GM23338 (cell line): ENCODE data around the gene TMEM132A. TPM values are rescaled to one million over a fixed set of nuclear protein-coding genes. Genes with fewer than 3 reads are reported as not detected.

Experiments used
- ATAC-seq: fragments of 200-7000 bp; cut with Tn5 transposase; 3 replicates; pipeline ENCODE4 v1.9.1; 2020
- DNase-seq: peaks from one replicate; pipeline ENCODE4 v3.0.0-alpha.2; 2015; ENCODE audit warnings: low spot score
- H2AFZ ChIP-seq: fragments of 200-600 bp; sonication (generic); 2 replicates; pipeline ENCODE4 v1.8.0; 2016; ENCODE audit warnings: antibody characterized with exemption, mild to moderate bottlenecking, moderate library complexity
- H3F3A ChIP-seq: fragments of 200-600 bp; sonication (generic); replicated peaks from 2 replicates; pipeline ENCODE4 v1.8.0; 2017; ENCODE audit warnings: antibody characterized with exemption, mixed run types, low read depth
- H3K27ac ChIP-seq: fragments of 200-600 bp; sonication (generic); 2 replicates; pipeline ENCODE4 v1.6.1; 2016; ENCODE audit warnings: low read depth
- H3K27me3 ChIP-seq: fragments of 200-600 bp; sonication (generic); 2 replicates; pipeline ENCODE4 v1.8.0; 2016; ENCODE audit warnings: mild to moderate bottlenecking, mixed run types, moderate library complexity; ENCODE audit not compliant: insufficient read depth
- H3K36me3 ChIP-seq: fragments of 200-600 bp; sonication (generic); 2 replicates; pipeline ENCODE4 v1.8.0; 2016; ENCODE audit warnings: mild to moderate bottlenecking; ENCODE audit not compliant: insufficient read depth
- H3K4me1 ChIP-seq: fragments of 200-600 bp; sonication (generic); 2 replicates; pipeline ENCODE4 v1.8.0; 2016; ENCODE audit warnings: mild to moderate bottlenecking, moderate library complexity; ENCODE audit not compliant: insufficient read depth
- H3K4me2 ChIP-seq: fragments of 200-600 bp; sonication (generic); 2 replicates; pipeline ENCODE4 v1.7.1; 2017; ENCODE audit warnings: mixed run types
- H3K4me3 ChIP-seq: fragments of 200-600 bp; sonication (generic); 2 replicates; pipeline ENCODE4 v1.6.1; 2016; ENCODE audit warnings: mixed run types
- H3K79me2 ChIP-seq: fragments of 200-600 bp; sonication (generic); replicated peaks from 2 replicates; pipeline ENCODE4 v1.8.0; 2017; ENCODE audit warnings: mild to moderate bottlenecking; ENCODE audit not compliant: insufficient read depth
- H3K9me2 ChIP-seq: fragments of 200-600 bp; sonication (generic); 2 replicates; pipeline ENCODE4 v1.8.0; 2017; ENCODE audit not compliant: insufficient read depth
- H4K20me1 ChIP-seq: fragments of 200-600 bp; sonication (generic); replicated peaks from 2 replicates; pipeline ENCODE4 v1.8.0; 2017; ENCODE audit warnings: mild to moderate bottlenecking; ENCODE audit not compliant: insufficient read depth
- H3K27ac Mint-ChIP-seq: 2 replicates; pipeline ENCODE4 v1.8.0; 2020; ENCODE audit warnings: inconsistent platforms, mild to moderate bottlenecking, moderate library complexity, mixed read lengths
- H3K27me3 Mint-ChIP-seq: 3 replicates; pipeline ENCODE4 v1.8.0; 2022; ENCODE audit warnings: low read depth, mild to moderate bottlenecking, moderate library complexity, mixed read lengths, inconsistent platforms; ENCODE audit not compliant: insufficient read depth, poor library complexity
- H3K36me3 Mint-ChIP-seq: 3 replicates; pipeline ENCODE4 v1.8.0; 2021; ENCODE audit warnings: low read depth, mild to moderate bottlenecking, inconsistent platforms, moderate library complexity, mixed read lengths
- H3K4me1 Mint-ChIP-seq: 3 replicates; pipeline ENCODE4 v1.8.0; 2020; ENCODE audit warnings: mild to moderate bottlenecking, inconsistent platforms, mixed read lengths
- H3K4me3 Mint-ChIP-seq: 3 replicates; pipeline ENCODE4 v1.8.0; 2021; ENCODE audit warnings: moderate library complexity, mild to moderate bottlenecking, inconsistent platforms, mixed read lengths
- H3K9me3 Mint-ChIP-seq: 3 replicates; pipeline ENCODE4 v1.8.0; 2020; ENCODE audit warnings: moderate library complexity, mild to moderate bottlenecking, inconsistent platforms, mixed read lengths
- NANOG ChIP-seq: IDR thresholded peaks from 2 replicates; pipeline ENCODE4 v1.6.1; 2016; ENCODE audit warnings: antibody characterized with exemption, borderline replicate concordance
- POLR2AphosphoS5 ChIP-seq: IDR thresholded peaks from 2 replicates; pipeline ENCODE4 v1.6.1; 2016; ENCODE audit warnings: antibody characterized with exemption, low read depth
- STAT1 ChIP-seq: IDR thresholded peaks from one replicate; pipeline ENCODE4 v1.6.1; 2016; ENCODE audit warnings: antibody characterized with exemption; ENCODE audit not compliant: unreplicated experiment
- polyA plus RNA-seq: library from polyadenylated mRNA; unstranded; fragments of >200 nt; fragmentation: Nextera tagmentation; extraction: Ambion mirVana; gene quantifications from 2 replicates; pipeline ENCODE4 v1.2.1, GENCODE V29; 2016
- total RNA-seq: library from RNA; depleted of rRNA; stranded (reverse); fragments of >200 nt; shearing (Covaris generic); gene quantifications from 2 replicates; pipeline ENCODE4 v1.2.3, GENCODE V29; 2014
- TF ChIP-seq, protein P1 (sequence below): fragments of 250-450 bp; sonication (Bioruptor Pico); IDR thresholded peaks from 2 replicates; pipeline ENCODE4 v1.5.0; 2020; ENCODE audit warnings: mild to moderate bottlenecking, moderate library complexity
- TF ChIP-seq, protein P2 (sequence below), 2 experiments: fragments of 200-600 bp in 1 of 2; sonication (generic) in 1 of 2; conservative IDR thresholded peaks; 2 replicates each; pipeline versions ENCODE4 v1.5.1 to v1.6.1; 2016 to 2017; ENCODE audit warnings: antibody characterized with exemption in 2 of 2, low read depth in 2 of 2, mild to moderate bottlenecking in 2 of 2, moderate library complexity in 1 of 2
- TF ChIP-seq, protein P3 (sequence below): IDR thresholded peaks from 2 replicates; pipeline ENCODE4 v1.6.1; 2016; ENCODE audit warnings: antibody characterized with exemption

The TMEM132A gene
- total and polyA plus RNA-seq, 2 experiments from 2014 or later, result 36.2 to 96.6 TPM

DNA sequence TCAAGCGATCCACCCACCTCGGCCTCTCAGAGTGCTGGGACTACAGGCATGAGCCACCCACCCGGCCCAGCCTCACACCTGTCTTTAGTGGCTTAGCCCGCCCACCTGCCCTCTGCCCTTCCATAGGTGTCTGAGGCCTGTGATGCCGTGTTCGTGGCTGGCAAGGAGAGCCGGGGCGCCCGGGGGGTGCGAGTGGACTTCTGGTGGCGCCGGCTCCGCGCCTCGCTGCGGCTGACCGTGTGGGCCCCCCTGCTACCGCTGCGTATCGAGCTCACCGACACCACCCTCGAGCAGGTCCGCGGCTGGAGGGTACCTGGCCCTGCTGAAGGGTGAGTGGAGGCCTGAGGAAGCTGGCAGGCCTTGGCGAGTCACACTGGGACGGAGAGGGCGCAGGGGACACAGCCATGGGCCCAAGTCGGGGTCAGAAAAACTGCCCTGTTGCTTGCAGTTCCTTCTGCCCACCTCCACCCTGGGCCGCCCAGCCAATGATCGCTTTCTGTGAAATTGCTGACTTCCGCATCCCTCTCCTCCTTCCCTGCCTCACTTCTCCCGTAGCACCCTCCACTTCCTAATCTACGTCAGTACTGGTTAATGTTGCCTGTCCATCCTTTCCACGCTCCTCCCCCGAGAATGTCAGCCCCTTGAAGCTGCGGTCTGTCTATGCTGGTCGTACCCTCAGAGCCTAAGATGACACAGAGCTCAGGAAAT, 9.3 kb downstream of the TMEM132A start:
- Histone ChIP-seq H3F3A (no peaks in the 10 kb centered on the region), H3K27ac (no peak overlapping the region), H3K27me3 (no peaks in the 10 kb centered on the region), H3K4me3 (no peak overlapping the region), H3K9me2 (no peaks in the 10 kb centered on the region), H2AFZ (no peak overlapping the region), H3K4me1 (no peaks in the 10 kb centered on the region), H3K4me2 (no peak overlapping the region), H4K20me1 (peaks cover 4% of the 10 kb centered on the region; the same call in 1 of the 2 replicates), H3K36me3 (0 out of 2 replicates have a peak, but pooled peaks cover 6% of the 10 kb centered on the region), H3K79me2 (no peaks in the 10 kb centered on the region)
- no peak for DNase-seq
- H3K4me1 Mint-ChIP-seq, result peaks cover 12% of the 10 kb centered on the region; the same call in 2 of the 3 replicates
- no peak for ATAC-seq
- no peak overlapping the region for H3K27ac Mint-ChIP-seq
- H3K9me3 Mint-ChIP-seq, result no peaks in the 10 kb centered on the region
- H3K36me3 Mint-ChIP-seq, result peaks cover 42% of the 10 kb centered on the region
- peaks cover 2% of the 10 kb centered on the region for H3K27me3 Mint-ChIP-seq
- TF ChIP-seq, protein P1, sequence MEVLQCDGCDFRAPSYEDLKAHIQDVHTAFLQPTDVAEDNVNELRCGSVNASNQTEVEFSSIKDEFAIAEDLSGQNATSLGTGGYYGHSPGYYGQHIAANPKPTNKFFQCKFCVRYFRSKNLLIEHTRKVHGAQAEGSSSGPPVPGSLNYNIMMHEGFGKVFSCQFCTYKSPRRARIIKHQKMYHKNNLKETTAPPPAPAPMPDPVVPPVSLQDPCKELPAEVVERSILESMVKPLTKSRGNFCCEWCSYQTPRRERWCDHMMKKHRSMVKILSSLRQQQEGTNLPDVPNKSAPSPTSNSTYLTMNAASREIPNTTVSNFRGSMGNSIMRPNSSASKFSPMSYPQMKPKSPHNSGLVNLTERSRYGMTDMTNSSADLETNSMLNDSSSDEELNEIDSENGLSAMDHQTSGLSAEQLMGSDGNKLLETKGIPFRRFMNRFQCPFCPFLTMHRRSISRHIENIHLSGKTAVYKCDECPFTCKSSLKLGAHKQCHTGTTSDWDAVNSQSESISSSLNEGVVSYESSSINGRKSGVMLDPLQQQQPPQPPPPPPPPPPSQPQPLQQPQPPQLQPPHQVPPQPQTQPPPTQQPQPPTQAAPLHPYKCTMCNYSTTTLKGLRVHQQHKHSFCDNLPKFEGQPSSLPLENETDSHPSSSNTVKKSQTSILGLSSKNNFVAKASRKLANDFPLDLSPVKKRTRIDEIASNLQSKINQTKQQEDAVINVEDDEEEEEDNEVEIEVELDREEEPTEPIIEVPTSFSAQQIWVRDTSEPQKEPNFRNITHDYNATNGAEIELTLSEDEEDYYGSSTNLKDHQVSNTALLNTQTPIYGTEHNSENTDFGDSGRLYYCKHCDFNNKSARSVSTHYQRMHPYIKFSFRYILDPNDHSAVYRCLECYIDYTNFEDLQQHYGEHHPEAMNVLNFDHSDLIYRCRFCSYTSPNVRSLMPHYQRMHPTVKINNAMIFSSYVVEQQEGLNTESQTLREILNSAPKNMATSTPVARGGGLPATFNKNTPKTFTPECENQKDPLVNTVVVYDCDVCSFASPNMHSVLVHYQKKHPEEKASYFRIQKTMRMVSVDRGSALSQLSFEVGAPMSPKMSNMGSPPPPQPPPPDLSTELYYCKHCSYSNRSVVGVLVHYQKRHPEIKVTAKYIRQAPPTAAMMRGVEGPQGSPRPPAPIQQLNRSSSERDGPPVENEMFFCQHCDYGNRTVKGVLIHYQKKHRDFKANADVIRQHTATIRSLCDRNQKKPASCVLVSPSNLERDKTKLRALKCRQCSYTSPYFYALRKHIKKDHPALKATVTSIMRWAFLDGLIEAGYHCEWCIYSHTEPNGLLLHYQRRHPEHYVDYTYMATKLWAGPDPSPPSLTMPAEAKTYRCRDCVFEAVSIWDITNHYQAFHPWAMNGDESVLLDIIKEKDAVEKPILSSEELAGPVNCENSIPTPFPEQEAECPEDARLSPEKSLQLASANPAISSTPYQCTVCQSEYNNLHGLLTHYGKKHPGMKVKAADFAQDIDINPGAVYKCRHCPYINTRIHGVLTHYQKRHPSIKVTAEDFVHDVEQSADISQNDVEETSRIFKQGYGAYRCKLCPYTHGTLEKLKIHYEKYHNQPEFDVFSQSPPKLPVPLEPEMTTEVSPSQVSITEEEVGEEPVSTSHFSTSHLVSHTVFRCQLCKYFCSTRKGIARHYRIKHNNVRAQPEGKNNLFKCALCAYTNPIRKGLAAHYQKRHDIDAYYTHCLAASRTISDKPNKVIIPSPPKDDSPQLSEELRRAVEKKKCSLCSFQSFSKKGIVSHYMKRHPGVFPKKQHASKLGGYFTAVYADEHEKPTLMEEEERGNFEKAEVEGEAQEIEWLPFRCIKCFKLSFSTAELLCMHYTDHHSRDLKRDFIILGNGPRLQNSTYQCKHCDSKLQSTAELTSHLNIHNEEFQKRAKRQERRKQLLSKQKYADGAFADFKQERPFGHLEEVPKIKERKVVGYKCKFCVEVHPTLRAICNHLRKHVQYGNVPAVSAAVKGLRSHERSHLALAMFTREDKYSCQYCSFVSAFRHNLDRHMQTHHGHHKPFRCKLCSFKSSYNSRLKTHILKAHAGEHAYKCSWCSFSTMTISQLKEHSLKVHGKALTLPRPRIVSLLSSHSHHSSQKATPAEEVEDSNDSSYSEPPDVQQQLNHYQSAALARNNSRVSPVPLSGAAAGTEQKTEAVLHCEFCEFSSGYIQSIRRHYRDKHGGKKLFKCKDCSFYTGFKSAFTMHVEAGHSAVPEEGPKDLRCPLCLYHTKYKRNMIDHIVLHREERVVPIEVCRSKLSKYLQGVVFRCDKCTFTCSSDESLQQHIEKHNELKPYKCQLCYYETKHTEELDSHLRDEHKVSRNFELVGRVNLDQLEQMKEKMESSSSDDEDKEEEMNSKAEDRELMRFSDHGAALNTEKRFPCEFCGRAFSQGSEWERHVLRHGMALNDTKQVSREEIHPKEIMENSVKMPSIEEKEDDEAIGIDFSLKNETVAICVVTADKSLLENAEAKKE, result no peak
- TF ChIP-seq POLR2AphosphoS5, result no peak
- TF ChIP-seq, protein P2, sequence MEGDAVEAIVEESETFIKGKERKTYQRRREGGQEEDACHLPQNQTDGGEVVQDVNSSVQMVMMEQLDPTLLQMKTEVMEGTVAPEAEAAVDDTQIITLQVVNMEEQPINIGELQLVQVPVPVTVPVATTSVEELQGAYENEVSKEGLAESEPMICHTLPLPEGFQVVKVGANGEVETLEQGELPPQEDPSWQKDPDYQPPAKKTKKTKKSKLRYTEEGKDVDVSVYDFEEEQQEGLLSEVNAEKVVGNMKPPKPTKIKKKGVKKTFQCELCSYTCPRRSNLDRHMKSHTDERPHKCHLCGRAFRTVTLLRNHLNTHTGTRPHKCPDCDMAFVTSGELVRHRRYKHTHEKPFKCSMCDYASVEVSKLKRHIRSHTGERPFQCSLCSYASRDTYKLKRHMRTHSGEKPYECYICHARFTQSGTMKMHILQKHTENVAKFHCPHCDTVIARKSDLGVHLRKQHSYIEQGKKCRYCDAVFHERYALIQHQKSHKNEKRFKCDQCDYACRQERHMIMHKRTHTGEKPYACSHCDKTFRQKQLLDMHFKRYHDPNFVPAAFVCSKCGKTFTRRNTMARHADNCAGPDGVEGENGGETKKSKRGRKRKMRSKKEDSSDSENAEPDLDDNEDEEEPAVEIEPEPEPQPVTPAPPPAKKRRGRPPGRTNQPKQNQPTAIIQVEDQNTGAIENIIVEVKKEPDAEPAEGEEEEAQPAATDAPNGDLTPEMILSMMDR (conservative IDR thresholded peaks at IDR 0.05; ENCODE audit: low read depth in 2 of 2), result no peak
- TF ChIP-seq, protein P3, sequence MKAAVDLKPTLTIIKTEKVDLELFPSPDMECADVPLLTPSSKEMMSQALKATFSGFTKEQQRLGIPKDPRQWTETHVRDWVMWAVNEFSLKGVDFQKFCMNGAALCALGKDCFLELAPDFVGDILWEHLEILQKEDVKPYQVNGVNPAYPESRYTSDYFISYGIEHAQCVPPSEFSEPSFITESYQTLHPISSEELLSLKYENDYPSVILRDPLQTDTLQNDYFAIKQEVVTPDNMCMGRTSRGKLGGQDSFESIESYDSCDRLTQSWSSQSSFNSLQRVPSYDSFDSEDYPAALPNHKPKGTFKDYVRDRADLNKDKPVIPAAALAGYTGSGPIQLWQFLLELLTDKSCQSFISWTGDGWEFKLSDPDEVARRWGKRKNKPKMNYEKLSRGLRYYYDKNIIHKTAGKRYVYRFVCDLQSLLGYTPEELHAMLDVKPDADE, result no peak
- TF ChIP-seq STAT1, result no peak
- no peak for TF ChIP-seq NANOG
- no peak overlapping the region for H3K4me3 Mint-ChIP-seq
